ENCODE data around the gene CCNK.

Gene CCNK

DNA sequence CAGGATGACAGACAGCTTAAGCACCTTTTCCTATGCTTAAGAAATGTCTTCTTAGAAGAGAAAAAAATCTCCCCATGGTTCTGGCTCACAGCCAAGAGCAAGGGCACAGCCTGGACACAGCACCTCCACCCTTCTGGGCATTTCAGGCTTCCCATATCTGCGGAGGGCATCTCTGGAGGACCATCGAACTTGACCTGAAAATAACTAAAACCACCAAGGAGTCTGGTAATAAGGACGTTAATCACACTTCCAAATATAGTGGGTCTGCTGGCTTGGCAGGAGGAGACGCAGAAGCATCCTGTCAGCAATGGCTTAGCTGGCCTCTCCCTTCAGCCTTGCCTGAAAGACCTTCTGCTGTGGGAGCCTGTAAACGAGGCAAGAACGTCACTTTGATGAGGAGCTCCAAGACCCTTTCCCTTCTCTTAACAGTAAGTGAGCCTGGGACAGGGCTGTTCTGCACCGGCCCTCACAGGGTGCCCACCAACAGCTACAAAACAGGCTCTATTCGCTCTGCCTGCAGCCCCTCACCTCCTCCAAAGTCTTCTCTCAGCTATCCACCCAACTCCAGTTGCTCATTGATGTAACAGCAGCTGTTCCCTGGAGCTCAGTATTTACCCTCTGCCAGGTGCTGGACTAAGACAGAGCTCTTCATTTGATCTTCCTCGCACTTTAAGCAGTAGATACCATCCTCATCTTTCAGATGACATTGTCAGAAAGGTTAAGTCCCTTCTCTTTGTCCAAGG, 13.7 kb upstream of the CCNK start:
- no peak for DNase-seq

DNA sequence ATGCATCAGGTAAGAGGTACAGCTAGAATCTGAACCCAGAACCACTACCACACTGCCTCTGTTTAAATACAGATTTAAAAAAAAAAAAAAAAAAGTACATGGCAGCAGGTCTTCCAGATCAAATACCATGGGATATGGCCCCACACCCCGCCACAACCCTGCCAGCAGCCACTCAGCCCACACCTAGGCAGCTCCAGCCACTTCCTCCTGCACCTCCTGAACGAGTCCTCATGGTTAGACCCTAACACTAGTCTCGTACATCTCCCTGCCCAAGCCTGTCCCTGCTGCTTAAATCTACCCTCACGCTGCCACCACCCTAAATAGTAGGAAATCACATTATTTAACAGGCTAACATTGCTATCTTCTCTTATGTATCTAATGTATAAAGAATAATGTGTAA, 13.1 kb upstream of the CCNK start:
- no peak for DNase-seq

DNA sequence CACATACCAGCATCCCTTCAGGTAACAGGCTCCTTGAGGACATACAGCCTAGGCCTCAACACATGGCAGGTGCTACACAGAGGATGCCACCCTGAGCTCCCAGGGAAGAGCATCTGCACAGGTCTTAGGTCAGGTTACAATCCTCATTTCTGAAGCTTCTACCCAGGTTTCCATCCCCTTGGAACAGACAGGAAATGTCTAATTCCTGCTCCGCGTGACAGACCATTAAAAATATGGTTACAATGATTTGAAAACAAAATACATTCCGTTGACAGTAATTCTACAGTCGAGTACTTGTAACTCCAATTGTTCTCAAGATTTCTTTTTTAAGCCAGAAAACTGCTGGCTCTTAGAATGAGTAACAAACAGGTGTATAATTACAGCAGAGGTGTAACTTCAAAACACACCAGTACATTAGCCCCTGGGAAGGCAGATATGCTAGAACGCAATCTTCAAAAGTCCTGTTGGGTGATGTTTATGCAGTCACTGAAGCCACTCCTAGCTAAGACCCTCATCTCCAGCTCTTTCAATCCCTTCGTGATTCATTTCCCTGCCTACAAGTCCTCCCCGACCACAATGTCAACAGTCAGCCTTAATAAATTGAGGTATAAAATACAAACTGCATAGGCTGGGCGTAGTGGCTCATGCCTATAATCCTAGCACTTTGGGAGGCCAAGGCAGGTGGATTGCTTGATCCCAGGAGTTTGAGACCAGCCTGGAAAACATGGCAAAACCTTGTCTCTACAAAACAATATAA, 12.2 kb upstream of the CCNK start:
- DNase-seq = no peak

DNA sequence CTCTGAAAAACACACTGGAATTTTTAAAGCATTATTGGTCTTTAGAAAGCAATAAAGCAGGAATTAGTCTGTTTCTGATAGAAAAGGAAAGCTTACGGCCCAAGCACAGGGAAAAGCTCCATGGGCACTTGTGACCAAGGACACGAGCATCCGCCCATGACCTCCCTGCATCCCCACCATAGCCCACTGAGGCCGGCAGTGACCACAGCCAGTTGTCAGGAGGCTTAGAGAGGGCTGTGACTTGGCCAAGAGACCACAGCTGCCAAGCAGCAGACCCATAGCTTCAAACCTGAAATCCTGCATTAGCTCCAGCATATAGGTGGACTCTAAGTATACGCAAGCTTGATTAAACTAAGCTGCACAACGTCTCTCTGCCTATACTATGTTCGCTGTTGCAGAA, 9.5 kb upstream of the CCNK start:
- DNase-seq = no peak

DNA sequence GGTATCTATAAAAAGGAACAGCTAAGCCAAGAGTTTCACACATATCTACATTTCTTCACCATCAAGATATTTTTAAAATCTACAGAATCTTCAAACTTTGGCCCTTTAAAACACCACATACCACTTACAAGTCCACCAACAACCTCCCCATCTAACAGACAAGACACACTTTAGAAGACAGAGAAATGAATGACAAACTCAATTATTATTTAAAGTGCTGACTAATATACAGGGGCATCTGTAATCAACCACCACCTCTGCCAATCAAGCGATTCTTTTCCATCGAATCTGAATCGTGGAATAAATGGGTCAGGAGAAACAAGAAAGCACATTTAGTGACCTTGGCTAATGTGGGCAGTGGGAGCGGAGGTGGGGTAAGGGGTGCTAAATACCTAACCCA, 8.3 kb upstream of the CCNK start:
- no peak for DNase-seq

DNA sequence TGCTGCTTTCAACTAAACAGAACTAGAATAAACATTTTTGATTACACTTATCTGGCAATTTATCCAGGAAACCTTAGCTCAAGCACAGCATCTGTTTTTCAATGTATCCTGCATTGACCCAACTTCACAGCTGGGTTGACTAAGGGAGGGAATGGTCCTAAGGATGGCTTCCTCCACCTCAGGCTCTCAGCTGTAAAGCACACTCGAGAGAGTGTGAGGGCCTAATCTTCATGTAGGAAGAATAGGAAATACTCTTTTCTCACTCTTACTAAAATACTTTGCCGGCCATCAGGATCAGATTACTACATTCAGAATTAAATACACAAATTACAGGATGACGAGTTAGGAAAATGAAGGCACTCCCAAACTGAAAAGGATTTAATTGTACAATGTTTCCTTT, 7.8 kb upstream of the CCNK start:
- DNase-seq = no peak

DNA sequence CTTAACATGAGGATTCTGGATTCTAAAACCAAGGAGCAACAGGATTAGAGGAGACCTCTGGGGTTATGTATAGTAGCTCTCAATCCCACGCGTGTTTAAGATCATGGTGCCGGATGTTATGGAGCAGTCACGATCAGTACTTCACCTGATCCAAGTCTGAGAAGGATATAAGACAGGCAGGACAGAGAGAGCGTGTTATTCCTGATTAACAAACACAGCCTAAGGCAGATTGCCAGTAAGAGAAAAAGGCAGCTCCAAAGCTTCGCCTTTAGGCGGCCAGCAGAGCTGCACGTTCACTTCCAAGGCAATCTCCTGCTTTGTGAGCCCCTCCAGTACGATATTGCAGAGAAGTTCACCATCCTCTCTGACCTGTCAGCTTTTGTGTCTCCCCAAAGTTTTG, 6.0 kb upstream of the CCNK start:
- no peak for DNase-seq

DNA sequence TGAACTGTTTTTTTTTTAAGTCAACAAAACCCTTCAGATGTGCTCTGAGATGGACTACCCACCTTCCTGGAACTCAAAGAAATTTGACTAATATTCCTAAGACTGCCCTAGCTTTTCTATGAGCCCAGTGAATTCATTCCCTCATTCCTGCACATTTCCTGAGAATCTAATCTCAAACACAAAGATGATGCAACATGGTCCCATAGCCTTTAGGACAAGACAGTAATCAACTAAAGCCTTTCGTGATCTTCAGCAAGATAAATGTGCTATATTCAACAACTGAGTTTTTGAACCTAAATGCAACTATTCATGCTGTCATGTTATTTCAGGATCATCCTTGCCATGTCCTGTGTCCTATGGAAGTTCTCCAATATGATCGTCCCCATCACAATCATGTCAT, 5.5 kb upstream of the CCNK start:
- no peak for DNase-seq

DNA sequence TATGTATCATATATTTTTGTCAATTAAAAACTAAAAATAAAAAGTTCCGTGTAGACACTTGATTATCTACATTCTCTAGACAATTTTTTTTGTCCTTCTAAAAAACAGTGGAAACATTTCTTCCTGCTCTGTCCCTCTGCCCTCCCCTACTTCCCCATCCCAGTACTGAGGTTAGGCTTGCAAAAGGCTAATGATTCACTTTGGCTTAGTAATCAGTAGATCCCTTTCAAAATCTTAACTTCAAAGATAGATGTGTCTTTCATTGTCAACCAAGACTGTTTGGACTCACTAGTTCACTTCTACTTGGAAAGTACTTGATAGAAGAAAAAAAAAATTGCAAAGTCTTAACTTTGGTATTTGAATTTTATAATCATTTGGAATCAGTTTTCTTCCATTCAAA, 4.3 kb upstream of the CCNK start:
- DNase-seq = no peak

DNA sequence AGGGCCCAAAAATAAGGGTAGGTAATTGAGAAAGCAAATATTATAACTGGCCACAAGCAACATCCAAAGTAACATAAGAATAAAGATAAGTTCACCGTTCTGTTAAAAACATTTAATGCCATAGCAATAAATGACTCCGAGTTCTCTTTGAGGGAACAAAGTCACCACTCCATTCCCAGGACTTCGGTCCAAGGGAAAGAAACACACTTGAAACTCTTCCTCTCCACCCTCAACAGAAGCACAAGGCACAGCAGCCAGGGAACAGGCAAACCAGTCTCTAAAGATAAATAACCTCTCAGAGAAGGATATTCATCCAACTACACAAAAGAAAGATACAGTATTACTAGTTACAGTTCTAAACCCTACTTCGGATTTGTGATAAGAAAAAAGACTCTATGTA, 3.1 kb upstream of the CCNK start:
- no peak for DNase-seq

DNA sequence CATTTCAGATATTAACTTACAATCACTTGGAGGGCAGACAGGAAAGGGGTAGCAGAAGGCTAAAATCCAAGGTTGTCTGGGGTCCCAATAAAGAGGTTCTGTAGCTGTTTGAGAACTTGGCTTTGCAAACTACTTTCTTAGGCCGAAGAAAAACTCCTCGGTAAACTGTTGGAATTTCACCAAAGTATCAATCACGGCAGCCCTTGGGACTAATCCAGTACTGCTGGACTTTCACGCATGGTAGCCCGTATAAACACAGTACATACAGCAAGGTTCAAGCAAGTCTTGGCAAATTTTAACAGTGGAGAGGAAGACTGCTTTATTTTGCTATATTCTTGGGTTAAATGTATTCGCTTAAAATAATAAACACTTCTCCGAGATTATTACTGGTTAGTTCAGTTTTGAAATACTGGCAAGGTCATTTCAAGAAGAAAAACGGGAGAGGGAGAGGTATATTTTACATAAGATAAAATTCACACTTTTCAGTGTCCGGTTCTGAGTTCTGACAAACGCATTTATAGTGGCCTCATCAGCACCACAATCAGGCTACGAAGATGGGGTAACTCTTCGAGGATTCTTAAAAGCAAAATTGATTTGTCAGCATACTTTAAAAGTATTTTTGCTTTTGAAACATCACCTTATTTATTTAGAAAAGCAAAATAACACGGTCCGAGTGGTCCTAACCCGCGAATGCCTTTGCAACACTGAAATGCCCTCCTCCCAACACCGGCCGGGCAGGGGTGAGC, 1.9 kb upstream of the CCNK start:
- no peak for DNase-seq

DNA sequence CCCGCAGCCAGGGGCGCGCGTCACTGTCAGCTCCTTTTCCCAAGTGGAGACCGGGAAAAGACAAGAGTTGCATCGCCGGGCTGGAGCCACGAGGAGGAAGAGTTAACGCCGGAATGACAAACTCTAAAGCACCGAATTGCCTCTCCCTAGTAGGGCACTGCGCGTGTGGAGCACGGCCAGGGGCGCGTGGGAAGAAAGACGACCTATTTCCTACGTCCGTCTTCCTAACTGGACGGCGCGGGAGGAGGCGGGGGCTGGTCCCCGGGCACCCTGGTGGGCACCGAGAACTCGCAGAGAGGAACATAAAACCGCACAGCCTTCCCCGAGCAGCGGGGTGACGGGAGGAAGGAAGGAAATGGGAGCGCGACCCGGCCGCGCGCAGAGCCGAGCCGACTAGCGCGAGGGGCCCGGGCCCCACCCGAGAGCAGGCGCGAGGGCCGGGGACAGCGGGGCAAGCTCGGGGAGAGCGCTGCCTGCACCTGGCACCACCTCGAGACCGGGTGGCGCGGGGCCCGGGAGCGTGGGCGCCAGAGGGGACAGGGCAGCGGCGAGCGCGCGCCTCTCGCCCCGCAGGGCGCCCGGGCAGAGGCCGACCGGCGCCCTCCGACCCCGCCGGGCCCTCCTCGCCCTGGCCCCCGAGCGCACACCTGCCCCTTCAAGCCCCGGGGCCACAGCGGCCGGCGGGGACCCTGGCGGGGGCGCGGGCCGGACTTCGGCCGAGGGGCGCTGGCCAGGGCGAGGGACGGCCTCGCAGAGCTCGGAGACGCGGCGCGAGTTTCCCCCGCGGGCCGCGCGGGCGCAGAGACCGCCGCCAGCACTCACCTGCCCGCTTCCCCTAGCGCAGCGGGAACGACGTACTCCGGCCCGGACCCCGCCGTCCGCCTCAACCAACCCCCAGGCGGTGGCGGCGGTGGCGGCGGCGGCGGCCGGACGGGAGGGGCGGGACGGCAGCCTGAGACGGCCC, 1.0 kb upstream of the CCNK start, which contains the start of gene SETD3:
TSS of gene SETD3 (minus strand) at position 954 of the 964 bp plus-strand sequence. CDS start 15,054 bp downstream, outside the sequence.
- no peak for DNase-seq

DNA sequence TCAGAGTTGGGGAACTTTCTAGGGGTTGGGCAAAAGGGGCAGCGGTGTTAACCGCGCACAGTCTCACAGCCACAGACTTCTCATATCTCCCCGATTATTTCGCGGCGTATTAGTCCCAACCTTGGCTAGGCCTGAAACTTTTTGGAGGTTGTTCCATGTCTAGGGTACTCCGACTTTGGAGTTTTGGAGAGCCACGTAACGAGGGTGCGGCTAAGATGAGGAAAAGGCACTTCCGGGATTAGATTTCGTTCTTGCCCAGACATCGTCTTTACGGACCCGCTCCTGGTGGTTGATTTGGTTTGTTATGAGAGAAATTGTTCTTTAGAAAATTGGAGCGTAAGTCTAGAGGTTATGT, 513 bp downstream of the CCNK start:
- no peak for DNase-seq

DNA sequence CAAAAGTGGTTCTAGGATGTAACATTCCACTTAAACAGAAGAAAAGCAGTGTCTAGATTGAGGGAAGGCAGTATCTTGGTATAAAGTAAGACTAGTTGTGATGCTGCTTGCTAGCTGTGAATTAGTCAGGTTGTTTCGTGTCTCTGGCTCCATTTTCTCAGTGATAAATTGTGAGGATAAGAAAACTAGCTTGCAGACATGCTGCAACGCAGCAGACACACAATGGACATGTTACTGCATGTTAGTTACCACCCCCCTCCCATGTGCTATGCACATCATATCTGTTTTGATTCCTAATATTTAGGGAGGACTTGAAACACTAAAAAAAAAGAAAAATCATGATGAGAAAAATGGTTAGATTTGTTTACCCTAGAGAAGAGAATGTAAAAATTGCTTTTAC, 2.9 kb downstream of the CCNK start:
- DNase-seq = no peak

DNA sequence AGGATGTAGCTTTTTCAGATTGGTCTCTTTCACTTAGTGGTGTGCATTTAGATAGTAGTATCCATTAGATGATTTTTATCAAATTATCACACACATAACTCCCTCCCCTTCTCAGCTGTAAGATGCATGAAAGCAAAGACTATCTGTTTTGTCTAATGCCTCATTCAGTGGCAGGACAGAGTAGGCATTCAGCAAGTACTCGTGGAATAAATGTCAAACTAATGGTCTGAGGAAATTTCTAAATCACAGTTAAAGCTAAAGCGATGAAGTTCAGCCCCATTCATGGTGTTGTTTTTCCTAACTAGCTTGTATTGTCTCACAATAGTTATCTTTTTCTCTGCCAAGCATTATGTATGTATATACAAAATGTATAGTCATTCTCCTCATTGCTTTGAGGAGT, 16.1 kb downstream of the CCNK start:
- no peak for DNase-seq

DNA sequence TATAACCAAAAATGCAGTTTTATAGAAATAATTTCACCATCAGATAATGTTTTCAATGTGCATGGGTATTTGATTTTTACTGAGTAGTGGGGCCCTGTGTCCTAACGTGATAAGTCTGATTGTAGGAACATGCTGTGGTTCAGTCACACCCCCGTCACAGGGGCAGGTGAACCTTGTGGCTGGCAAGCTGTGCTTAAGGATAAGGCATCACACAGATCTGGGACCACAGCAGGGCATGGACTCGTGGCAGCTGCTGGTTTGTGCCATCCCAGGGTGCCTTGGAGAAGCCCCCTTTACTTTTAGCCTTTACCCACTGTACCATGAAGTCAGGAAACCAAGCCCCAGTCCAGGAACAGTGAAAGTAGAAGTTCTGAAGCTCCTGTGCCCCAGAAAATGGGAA, 16.7 kb downstream of the CCNK start:
- DNase-seq = no peak

DNA sequence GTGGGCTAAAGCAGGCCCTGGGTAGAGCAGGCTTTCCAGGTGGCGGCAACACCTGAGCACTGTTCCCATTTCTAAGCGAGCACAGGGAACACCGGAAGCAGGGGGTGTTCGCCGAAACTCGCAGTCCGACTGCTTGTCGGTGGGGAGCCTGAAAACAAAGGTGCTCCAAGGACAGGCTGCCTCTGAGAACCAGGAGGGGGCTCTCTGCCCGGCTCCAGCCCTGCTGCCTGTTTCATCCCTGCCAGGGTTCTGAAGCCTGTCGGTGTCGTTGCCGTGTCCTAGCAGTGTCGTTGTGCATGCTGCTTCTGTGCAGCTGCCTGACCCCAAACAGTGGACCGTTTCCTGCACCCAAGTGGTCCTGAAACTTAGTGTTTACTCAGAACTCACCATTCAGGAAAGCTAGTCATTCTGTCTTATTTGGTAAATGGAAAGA, 21.8 kb downstream of the CCNK start:
- no peak for DNase-seq

DNA sequence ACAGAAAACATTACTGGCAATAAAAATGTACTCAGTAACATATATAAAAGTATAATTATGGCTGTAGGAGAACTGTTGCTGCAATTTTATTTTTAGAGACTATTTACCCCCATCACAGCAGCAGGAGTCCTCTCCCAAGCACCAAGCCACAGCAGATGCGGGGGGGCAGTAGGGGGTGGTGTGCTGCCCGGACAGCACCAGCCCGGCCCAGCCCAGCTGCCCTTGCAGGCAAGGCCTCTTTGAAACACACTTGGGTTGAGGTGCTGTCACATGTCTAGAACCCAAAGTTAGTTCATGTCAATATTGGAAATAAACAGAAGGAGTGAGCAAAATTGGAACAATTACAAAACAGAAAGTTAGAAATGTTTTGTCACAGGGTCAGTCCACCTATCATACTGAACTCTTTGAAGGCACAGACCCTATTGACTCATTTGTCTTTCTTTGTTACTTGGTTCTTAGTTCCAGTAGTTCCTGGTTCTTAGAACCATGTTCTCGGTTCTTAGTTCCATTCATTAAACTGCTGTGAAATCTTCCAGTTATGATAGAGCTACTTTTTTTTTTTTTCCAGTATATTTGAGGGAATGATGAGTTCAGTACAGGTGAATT, 22.7 kb downstream of the CCNK start:
- DNase-seq = no peak

DNA sequence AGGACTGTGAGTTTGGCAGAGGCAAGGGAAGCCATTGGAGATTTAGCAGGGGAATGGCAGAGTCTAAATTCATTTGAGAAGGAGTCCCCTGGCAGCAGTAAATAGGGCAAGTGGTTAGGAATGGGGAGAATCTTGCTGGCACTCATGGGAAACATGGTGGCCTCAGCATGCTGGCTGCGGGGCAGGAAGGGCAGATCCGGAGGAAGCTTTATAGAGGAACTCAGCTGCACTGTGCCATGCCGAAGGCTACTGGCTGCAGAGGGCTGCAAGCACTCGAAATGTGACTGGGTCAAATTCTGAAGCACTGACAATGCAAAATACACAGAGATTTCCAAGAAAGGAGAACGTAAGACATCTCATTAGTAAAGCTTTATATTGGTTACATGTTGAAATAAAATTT, 23.9 kb downstream of the CCNK start:
- DNase-seq = no peak

DNA sequence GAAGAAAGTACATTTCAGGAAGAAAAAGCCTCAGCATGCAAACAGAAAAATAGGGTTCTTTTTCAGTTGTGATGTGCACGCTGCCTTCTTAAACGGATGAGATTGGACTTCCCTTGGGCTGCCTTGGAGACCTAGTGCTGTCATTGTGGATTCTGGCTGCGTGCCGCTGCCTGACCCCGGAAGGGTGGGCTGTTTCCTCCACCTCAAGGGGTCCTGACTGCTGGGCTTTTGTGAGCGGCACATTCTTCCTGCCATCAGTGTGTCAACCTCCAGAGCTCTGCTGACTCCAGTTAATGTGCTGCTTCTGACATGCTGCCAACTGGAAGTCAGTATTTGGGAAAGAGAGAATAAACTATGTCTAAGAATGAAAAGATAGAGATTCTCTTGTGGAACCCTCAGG, 25.1 kb downstream of the CCNK start:
- DNase-seq = no peak

DNA sequence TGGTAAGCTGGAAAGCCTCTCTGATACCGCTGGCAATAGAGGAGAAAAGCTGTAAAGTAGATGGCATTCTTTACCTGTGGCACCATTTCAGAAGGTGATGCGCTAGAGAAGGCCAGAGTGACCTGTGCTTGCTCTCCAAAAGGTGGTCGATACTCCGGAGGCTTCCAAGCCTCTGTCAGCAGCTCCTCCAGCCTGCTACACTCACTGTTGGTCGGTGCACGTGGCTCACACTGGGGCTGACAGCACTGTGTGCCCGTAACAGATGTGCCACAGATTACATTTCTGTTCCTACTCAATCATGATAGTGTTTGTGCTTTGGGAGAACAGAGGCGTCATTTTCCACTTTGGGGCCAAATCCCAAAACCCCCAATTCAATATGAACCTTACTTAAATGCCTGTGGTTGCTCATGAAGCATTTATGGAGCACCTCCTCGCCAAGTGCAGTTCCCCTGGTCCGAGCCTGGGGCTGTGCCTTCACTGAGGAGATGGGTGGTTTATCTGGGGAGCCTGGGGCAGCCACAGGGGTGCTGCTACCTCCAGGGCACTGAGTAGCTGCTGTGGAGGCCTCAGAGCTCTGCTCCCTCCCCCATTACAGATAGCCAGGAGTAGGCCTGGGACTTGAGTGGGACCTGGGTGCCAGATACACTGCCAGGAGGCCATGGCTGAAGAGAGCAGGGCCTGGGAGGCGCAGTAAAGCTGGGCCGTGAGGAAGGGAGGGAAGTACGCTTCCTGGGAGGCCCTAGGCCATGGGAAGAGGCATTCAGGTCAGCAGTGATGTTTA, 26.8 kb downstream of the CCNK start:
- no peak for DNase-seq
